ENCODE measurements around the gene EXOC6B. TPM values are rescaled to one million over a fixed set of nuclear protein-coding genes. Genes with fewer than 3 reads are reported as not detected.

Gene EXOC6B
- total RNA-seq, 2 donors from 2014 or later: 10.4 to 11.6 TPM

GRCh38 chr2:72289283-72289682 lies 536.5 kb downstream of the EXOC6B start:
- Mint-ChIP-seq H3K36me3 (ENCODE audit: insufficient read depth in 2 of 2) (peaks cover 0 to 1% of the 10 kb centered on the region in 2 donors), H3K9me3 (no peaks in the 10 kb centered on the region), H3K27me3 (ENCODE audit: low read depth) (no peaks in the 10 kb centered on the region), H3K4me3 (no peak overlapping the region), H3K27ac (no peak overlapping the region), H3K4me1 (ENCODE audit: low read depth) (no peaks in the 10 kb centered on the region)
- no peak for ATAC-seq (replicated peaks in 1 of 2)
- DNase-seq: no peak

- no peaks in the 10 kb centered on the region for H3K36me3 Mint-ChIP-seq (ENCODE audit: insufficient read depth in 2 of 2)
- H3K9me3 Mint-ChIP-seq: no peaks in the 10 kb centered on the region
- H3K4me1 Mint-ChIP-seq (ENCODE audit: low read depth): no peaks in the 10 kb centered on the region
- ATAC-seq (replicated peaks in 1 of 2) (no peak), DNase-seq (no peak)
- H3K4me3 Mint-ChIP-seq: no peak overlapping the region
- no peaks in the 10 kb centered on the region for H3K27me3 Mint-ChIP-seq (ENCODE audit: low read depth)
- no peak overlapping the region for H3K27ac Mint-ChIP-seq
Measured at GRCh38 chr2:72278046-72278445, 547.8 kb downstream of the EXOC6B start.

GRCh38 chr2:72276876-72277275 lies 549.0 kb downstream of the EXOC6B start:
- H3K9me3 Mint-ChIP-seq: no peaks in the 10 kb centered on the region
- no peak overlapping the region for H3K4me3 Mint-ChIP-seq
- H3K36me3 Mint-ChIP-seq (ENCODE audit: insufficient read depth in 2 of 2): no peaks in the 10 kb centered on the region
- DNase-seq (no peak), ATAC-seq (replicated peaks in 1 of 2) (no peak)
- no peaks in the 10 kb centered on the region for H3K27me3 Mint-ChIP-seq (ENCODE audit: low read depth)
- no peak overlapping the region for H3K27ac Mint-ChIP-seq
- H3K4me1 Mint-ChIP-seq (ENCODE audit: low read depth): no peaks in the 10 kb centered on the region

- no peak for DNase-seq
- H3K4me1 Mint-ChIP-seq (ENCODE audit: low read depth): no peaks in the 10 kb centered on the region
- no peak for ATAC-seq (replicated peaks in 1 of 2)
- H3K27ac Mint-ChIP-seq: no peak overlapping the region
- H3K27me3 Mint-ChIP-seq (ENCODE audit: low read depth): no peaks in the 10 kb centered on the region
- H3K36me3 Mint-ChIP-seq (ENCODE audit: insufficient read depth in 2 of 2): no peaks in the 10 kb centered on the region
- H3K9me3 Mint-ChIP-seq: no peaks in the 10 kb centered on the region
- no peak overlapping the region for H3K4me3 Mint-ChIP-seq
Measured at GRCh38 chr2:72276356-72276755, 549.5 kb downstream of the EXOC6B start.

GRCh38 chr2:72275084-72275483 lies 550.7 kb downstream of the EXOC6B start:
- no peak for DNase-seq
- H3K4me3 Mint-ChIP-seq: no peak overlapping the region
- H3K36me3 Mint-ChIP-seq (ENCODE audit: insufficient read depth in 2 of 2): no peaks in the 10 kb centered on the region
- no peaks in the 10 kb centered on the region for H3K27me3 Mint-ChIP-seq (ENCODE audit: low read depth)
- ATAC-seq (replicated peaks in 1 of 2): no peak
- no peaks in the 10 kb centered on the region for H3K9me3 Mint-ChIP-seq
- H3K27ac Mint-ChIP-seq: no peak overlapping the region
- no peaks in the 10 kb centered on the region for H3K4me1 Mint-ChIP-seq (ENCODE audit: low read depth)

- H3K27me3 Mint-ChIP-seq (ENCODE audit: low read depth): no peaks in the 10 kb centered on the region
- DNase-seq: no peak
- no peak for ATAC-seq (replicated peaks in 1 of 2)
- no peaks in the 10 kb centered on the region for H3K4me1 Mint-ChIP-seq (ENCODE audit: low read depth)
- no peak overlapping the region for H3K4me3 Mint-ChIP-seq
- H3K27ac Mint-ChIP-seq: no peak overlapping the region
- H3K36me3 Mint-ChIP-seq (ENCODE audit: insufficient read depth in 2 of 2): no peaks in the 10 kb centered on the region
- no peaks in the 10 kb centered on the region for H3K9me3 Mint-ChIP-seq
Measured at GRCh38 chr2:72274380-72274797, 551.4 kb downstream of the EXOC6B start.

GRCh38 chr2:72273384-72273783 lies 552.4 kb downstream of the EXOC6B start:
- Mint-ChIP-seq H3K36me3 (ENCODE audit: insufficient read depth in 2 of 2) (no peaks in the 10 kb centered on the region), H3K4me1 (ENCODE audit: low read depth) (no peaks in the 10 kb centered on the region), H3K4me3 (no peak overlapping the region), H3K27me3 (ENCODE audit: low read depth) (no peaks in the 10 kb centered on the region), H3K9me3 (no peaks in the 10 kb centered on the region), H3K27ac (no peak overlapping the region)
- DNase-seq (no peak), ATAC-seq (replicated peaks in 1 of 2) (no peak)

GRCh38 chr2:72271766-72272641 lies 553.8 kb downstream of the EXOC6B start:
- Mint-ChIP-seq H3K4me1 (ENCODE audit: low read depth) (no peaks in the 10 kb centered on the region), H3K36me3 (ENCODE audit: insufficient read depth in 2 of 2) (no peaks in the 10 kb centered on the region), H3K27ac (no peak overlapping the region), H3K9me3 (no peaks in the 10 kb centered on the region), H3K4me3 (no peak overlapping the region), H3K27me3 (ENCODE audit: low read depth) (no peaks in the 10 kb centered on the region)
- no peak for ATAC-seq (replicated peaks in 1 of 2)
- DNase-seq: no peak

- Mint-ChIP-seq H3K9me3 (no peaks in the 10 kb centered on the region), H3K4me1 (ENCODE audit: low read depth) (no peaks in the 10 kb centered on the region), H3K27me3 (ENCODE audit: low read depth) (no peaks in the 10 kb centered on the region), H3K36me3 (ENCODE audit: insufficient read depth in 2 of 2) (no peaks in the 10 kb centered on the region), H3K4me3 (no peak overlapping the region), H3K27ac (no peak overlapping the region)
- DNase-seq (no peak), ATAC-seq (replicated peaks in 1 of 2) (no peak)
Measured at GRCh38 chr2:72271276-72271614, 554.6 kb downstream of the EXOC6B start.

GRCh38 chr2:72270556-72271275 lies 555.1 kb downstream of the EXOC6B start:
- DNase-seq (no peak), ATAC-seq (replicated peaks in 1 of 2) (no peak)
- H3K4me3 Mint-ChIP-seq: no peak overlapping the region
- H3K27me3 Mint-ChIP-seq (ENCODE audit: low read depth): no peaks in the 10 kb centered on the region
- no peaks in the 10 kb centered on the region for H3K9me3 Mint-ChIP-seq
- no peaks in the 10 kb centered on the region for H3K4me1 Mint-ChIP-seq (ENCODE audit: low read depth)
- H3K36me3 Mint-ChIP-seq (ENCODE audit: insufficient read depth in 2 of 2): no peaks in the 10 kb centered on the region
- H3K27ac Mint-ChIP-seq: no peak overlapping the region

GRCh38 chr2:72263776-72264060 lies 562.1 kb downstream of the EXOC6B start:
- H3K27me3 Mint-ChIP-seq (ENCODE audit: low read depth): no peaks in the 10 kb centered on the region
- DNase-seq (no peak), ATAC-seq (replicated peaks in 1 of 2) (no peak)
- H3K9me3 Mint-ChIP-seq: peaks cover 3 to 5% of the 10 kb centered on the region in 2 donors
- no peaks in the 10 kb centered on the region for H3K36me3 Mint-ChIP-seq (ENCODE audit: insufficient read depth in 2 of 2)
- no peak overlapping the region for H3K4me3 Mint-ChIP-seq
- no peaks in the 10 kb centered on the region for H3K4me1 Mint-ChIP-seq (ENCODE audit: low read depth)
- no peak overlapping the region for H3K27ac Mint-ChIP-seq

- no peaks in the 10 kb centered on the region for H3K27me3 Mint-ChIP-seq (ENCODE audit: low read depth)
- H3K36me3 Mint-ChIP-seq (ENCODE audit: insufficient read depth in 2 of 2): no peaks in the 10 kb centered on the region
- DNase-seq: no peak
- ATAC-seq (replicated peaks in 1 of 2): no peak
- H3K4me1 Mint-ChIP-seq (ENCODE audit: low read depth): no peaks in the 10 kb centered on the region
- no peak overlapping the region for H3K4me3 Mint-ChIP-seq
- H3K9me3 Mint-ChIP-seq: peaks cover 3 to 5% of the 10 kb centered on the region in 2 donors
- no peak overlapping the region for H3K27ac Mint-ChIP-seq
Measured at GRCh38 chr2:72263043-72263775, 562.6 kb downstream of the EXOC6B start.

GRCh38 chr2:72261076-72261475 lies 564.8 kb downstream of the EXOC6B start:
- Mint-ChIP-seq H3K36me3 (ENCODE audit: insufficient read depth in 2 of 2) (no peaks in the 10 kb centered on the region), H3K4me1 (ENCODE audit: low read depth) (no peaks in the 10 kb centered on the region), H3K27ac (no peak overlapping the region), H3K4me3 (no peak overlapping the region), H3K27me3 (ENCODE audit: low read depth) (no peaks in the 10 kb centered on the region), H3K9me3 (peaks cover 3 to 5% of the 10 kb centered on the region in 2 donors)
- no peak for ATAC-seq (replicated peaks in 1 of 2)
- no peak for DNase-seq
